Measurements from ENCODE around the gene LEP.

LEP gene

DNA sequence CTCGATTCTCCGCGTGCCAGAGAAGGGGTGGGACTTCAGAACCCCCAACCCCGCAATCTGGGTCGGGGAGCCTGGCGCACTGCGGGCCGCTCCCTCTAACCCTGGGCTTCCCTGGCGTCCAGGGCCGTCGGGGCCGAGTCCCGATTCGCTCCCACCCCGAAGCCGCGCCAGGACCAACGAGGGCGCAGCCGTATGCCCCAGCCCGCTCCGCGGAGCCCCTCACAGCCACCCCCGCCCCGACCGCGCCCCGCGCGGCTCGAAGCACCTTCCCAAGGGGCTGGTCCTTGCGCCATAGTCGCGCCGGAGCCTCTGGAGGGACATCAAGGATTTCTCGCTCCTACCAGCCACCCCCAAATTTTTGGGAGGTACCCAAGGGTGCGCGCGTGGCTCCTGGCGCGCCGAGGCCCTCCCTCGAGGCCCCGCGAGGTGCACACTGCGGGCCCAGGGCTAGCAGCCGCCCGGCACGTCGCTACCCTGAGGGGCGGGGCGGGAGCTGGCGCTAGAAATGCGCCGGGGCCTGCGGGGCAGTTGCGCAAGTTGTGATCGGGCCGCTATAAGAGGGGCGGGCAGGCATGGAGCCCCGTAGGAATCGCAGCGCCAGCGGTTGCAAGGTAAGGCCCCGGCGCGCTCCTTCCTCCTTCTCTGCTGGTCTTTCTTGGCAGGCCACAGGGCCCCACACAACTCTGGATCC, at the start of gene LEP:
Gene LEP (plus strand): TSS at position 583 of the 691 bp plus-strand sequence. CDS start 10,741 bp downstream, outside the sequence.
- DNase-seq (ENCODE audit: low read depth, low spot score), result no peak

DNA sequence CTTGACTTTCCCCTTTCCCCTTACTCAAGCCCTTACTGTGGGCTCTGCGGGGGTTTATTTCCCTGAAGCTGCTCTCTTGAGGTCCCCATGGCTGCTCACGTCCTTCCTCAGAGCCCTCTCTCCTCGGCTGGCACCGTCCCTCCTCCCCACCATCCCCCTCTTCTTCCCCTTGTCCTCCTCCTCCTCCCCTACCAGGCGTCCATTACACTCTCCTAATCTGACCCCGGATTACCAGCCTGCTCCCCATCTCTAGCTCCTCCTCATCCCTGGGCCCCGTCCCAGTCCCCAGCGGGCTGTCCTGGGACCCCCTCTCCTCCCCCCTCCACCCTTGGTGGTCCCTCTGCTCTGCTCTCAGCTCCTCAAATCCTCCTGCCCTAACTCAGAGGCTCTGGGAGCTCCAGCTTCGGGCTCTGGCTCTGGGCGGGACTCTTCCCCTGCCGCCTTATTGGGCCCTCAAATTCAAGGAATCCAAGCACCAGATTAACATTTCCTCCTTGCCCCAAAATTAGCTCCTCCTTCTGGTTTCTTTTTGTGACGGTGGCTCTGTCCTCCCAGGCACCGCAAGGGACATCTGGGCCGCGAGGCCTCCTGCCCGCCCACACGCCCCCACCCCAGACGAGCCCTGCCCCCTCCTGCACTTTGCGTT, 48.5 kb upstream of the LEP start:
- no peak for DNase-seq (ENCODE audit: low read depth, low spot score)

DNA sequence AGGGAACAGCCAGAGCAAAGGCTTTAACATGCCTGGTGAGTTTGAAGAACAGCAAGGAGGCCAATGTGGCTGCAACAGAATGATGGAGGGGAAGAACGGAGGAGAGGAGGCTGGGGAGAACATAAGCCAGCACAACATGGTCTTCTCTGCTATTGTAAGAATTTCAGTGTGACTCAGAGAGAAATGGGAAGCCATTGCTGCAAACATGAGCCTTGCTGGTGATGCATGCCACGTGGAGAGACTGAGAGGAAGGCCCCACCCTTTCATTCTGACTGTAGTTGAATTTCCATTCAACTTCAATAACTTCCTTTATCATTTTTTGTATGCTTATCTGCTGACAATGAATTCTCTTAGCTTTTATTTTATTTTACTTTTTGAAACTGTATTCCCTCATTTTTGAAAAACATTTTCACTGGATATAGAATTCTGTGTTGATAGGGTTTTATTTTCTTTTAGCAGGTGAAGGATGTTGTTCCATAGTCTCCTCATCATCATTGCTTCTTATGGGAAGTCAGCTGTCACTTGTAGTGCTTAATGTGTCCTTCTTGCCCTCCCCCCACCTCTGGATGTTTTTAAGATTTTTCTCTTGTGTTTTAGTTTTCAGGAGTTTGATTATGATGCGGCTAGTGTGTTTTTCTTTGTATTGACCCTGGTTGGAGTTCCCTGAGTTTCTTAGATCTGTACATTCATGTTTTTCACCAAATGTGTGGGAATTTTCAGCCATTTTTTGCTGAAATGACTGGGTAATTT, 46.4 kb upstream of the LEP start:
- DNase-seq (ENCODE audit: low read depth, low spot score), result no peak

DNA sequence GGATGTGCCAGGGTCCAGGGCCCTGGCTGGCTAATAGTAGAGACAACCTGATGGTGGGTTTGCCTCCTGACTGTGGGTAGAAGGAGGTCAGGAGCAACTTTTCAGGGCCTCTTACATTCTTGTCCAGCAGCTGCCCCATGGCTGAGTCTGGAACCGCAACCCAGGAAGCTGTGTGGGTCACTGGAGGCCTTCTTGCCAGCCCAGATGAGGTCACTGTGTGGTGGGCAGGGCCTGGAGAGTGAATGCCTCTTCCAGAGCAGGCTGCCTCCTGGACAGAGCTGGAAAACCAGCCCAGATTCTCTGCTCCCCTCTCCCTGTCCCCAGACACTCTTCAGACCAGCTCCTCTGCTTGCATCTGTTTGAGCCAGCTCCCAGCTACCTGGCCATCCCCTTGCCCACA, 43.5 kb upstream of the LEP start:
- no peak for DNase-seq (ENCODE audit: low read depth, low spot score)

DNA sequence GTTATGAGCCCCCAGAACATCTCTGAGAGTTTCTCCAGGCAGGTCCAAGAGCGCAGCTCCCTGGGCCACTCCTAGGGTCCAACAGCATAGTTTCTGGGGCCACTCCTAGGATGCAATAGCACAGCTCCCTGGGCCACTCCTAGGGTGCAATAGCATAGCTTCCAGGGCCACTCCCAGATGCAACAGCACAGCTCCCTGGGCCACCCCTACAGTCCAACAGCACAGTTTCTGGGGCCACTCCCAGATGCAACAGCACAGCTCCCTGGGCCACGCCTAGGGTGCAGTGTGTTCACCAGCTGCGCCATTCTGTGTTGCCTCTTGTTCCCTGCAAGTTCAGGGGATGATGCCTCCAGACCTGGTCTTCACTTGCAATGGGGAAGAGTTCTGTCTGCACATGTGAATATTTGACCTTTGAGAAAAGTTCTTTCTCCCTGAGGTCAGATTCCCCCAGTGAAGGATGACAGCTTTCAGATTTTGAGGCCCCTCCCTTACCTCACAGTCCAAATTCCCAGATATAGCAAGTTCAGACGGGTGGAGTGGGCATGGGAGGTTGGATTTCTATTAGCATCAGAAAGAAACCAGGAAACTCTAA, 43.0 kb upstream of the LEP start:
- no peak for DNase-seq (ENCODE audit: low read depth, low spot score)

DNA sequence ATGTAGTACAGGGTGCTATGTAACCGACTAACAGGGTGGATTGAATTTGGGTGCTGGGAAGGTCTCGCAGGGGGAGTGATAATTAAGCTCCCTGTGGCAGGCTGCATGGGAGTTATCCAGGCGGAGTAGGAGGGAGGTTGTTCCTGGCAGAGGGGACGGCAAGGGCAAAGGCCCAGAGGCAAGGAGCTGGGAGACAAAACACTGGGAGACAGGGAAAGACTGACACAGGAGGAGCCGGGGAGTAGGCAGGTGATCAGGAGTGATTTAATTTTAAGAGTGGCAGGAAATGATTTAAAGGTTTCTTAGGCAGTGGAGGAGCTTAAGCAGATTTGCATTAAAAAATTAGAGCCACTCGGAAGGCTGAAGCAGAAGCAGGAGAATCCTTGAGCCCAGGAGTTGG, 40.7 kb upstream of the LEP start:
- DNase-seq (ENCODE audit: low read depth, low spot score), result no peak

DNA sequence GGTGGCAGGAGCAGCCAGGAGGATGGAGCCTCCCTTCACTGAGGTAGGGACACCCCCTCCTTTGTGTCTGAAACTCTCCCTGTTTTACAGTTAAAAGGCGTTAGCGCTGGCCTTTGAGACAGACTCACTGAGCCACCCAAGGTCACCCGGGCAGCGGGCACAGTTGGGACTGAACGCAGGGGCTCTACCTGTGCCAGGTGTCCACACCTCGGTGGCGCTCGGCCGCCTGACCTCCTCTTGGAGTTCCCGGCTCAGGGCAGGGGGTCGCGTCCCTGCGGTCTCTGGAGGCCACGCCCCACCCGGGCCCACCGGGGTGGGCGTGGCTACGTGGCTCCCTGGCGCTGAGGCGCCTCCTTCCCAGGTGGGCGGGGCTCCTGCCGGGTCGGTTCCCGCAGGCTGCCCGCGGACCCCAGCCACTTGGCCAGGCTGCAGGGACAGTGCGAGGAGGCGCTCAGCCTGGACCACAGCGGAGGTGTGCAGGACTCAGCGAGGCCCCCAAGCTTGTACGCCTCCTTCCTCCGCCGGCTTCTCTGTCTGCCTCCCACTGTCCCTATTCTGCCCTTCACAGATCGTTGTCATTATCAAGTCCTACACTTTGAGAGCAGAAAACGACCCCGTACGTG, 39.9 kb upstream of the LEP start:
- no peak for DNase-seq (ENCODE audit: low read depth, low spot score)

DNA sequence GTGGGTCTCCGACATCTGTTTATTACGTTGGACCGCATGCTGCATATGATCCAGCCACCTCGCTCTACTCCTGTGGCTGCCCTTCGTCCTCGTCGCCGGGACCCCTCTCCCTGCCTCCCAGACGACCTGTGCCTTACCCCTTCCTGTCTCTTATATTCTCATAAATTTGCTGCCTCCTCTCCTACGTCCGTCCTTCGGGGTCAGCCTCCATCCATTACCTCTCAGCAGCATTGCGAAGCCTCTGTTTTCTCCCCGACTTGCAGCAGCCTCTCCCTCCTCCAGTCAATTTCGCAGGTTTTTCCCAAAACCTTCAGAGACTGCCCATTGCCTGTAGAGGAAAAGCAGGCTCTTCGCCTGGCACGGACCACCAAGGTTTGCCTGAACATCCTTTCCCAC, 39.4 kb upstream of the LEP start:
- no peak for DNase-seq (ENCODE audit: low read depth, low spot score)

DNA sequence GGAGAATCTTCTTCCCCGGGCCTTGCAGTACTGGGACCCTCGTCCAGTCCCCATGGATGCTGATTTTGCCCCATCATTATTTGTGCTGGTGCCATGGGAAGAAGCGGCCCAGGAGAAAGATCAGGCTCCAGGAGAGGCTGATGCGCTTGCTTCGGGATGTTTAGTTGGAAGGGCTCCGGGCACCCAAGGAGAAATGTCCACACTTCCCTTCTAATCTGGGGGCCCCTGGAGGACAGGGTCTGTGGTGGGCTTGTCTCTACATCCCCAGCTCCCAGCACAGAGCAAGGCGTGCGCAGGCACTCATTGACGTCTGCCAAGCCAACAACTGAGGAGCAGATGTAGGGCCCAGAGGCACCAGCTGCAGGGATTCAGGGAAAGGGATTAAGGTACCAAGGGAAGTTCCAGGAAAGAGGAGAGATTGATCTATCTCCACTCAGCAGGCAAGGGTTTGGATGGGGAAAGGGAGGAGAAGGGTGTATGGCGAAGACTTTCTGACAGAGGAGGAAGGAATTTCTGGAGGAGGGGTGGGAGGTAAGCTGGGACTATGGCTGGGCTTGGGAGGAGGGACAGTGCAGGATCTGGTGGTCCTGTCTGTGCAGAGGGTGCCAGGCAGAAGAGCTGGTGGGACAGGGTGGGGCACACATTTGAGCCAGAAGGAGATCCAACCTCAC, 38.7 kb upstream of the LEP start:
- DNase-seq (ENCODE audit: low read depth, low spot score), result no peak

DNA sequence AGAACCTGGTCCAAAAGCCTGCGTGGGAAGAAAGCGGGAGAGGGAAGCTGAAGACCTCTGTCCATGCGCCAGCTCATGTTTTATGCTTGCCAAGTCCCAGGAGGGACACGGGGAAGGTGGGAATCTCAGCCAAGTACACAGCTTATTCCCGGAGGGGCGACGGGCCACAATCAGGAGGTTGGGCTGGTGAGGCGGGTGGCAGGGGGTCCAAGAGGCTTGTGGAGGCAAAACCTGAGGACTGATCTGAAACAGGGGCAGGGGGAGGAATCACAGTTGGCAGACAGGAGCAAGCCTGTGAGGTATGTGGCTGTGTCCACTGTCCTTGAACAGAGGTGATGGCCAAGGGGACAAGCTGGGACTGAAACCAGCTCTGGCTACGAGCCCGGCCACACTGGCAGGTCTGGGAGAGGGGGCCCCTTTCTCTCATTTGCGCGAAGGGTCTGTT, 38.0 kb upstream of the LEP start:
- DNase-seq (ENCODE audit: low read depth, low spot score), result no peak

DNA sequence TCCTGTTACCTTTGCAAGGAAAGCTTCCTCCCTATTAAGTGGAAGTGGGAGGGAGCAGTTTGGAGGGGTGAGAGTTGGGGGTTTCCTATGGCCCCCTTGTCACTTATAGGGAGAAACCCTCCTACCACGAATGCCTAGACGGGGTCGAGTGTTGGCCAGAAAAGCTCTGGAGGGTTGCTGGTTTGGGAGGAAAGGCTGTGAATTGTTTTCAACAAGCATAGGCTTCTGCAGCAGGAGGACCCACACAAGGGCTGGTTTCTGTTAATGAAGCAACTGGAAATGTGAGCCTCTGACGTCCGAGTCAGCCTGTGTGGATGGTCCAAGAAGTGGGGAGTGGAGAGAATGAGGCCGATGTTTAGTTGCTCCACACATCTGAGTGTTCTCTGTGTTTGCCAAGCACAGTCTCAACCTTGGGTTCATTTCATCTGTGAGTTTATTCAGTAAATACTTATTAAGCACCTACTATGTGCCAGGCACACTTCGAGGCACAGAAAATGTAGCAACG, 37.3 kb upstream of the LEP start:
- DNase-seq (ENCODE audit: low read depth, low spot score), result no peak

DNA sequence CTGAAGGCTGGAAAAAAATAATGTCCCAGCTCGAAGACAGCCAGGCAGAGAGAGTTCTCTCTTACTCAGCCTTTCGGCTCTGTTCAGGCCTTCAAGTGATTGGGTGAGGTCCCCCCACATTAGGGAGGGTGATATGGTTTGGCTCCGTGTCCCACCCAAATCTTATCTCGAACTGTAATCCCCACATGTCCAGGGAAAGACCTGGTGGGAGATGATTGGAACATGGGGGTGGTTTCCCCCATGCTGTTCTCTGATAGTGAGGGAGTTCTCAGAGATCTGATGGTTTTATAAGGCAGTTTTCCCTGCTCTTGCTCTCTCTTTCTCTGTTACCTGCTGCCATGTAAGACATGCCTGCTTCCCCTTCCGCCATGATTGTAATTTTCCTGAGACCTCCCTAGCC, 36.6 kb upstream of the LEP start:
- DNase-seq (ENCODE audit: low read depth, low spot score), result no peak

DNA sequence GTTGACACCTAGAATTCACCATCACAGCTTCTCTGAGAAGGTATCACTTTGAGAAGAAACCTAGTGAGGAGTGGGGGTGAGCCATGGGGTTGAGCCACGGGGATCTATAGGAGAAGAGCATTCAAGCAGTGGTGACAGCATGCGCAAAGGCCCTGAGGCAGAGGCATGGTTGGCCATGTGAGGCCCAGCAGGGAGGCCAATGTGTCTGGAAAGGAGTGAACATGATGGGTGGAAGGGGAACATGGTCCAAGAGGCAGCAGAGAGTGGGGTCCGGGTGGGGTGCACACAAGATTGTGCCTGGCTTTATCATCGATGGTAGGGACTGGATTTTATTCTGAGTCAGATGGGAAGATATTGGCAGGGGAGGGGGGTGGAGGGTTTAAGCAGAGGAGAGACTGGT, 36.0 kb upstream of the LEP start:
- DNase-seq (ENCODE audit: low read depth, low spot score), result no peak

DNA sequence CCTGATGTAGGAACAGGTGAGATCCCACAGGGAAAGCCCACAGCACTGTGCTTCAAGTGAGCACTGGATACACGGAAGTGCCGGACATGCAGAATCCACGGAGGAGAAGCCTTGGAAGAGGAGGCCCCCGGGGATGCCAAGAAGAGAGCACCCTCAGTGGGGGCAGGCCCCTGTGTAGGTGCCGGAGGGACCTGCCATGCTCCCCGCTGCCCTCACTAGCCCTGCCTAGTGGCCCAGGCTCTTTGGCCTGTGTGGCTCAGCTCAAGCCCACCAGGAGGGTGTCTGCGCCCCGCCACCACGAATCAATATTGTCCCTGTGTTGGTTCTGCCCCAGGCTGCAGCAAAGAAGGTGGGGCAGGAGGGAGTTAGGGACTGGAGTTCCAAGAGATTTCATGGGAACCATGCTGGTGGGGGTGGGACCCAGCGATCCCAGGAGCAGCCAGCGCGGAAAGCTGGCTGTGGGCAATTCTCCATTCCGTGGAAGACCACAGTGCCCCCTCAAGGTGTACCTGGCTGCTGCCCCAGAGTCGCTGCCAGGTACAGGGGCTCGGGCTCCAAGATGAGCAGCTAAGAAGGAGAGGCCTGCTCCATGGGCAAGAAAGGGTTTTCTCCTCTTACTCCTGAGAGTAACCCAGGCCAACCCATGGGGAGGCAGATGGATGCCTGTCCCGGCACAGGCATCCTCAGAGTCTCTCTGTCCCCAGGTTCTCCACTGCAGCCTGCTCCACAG, 34.9 kb upstream of the LEP start:
- DNase-seq (ENCODE audit: low read depth, low spot score), result no peak

DNA sequence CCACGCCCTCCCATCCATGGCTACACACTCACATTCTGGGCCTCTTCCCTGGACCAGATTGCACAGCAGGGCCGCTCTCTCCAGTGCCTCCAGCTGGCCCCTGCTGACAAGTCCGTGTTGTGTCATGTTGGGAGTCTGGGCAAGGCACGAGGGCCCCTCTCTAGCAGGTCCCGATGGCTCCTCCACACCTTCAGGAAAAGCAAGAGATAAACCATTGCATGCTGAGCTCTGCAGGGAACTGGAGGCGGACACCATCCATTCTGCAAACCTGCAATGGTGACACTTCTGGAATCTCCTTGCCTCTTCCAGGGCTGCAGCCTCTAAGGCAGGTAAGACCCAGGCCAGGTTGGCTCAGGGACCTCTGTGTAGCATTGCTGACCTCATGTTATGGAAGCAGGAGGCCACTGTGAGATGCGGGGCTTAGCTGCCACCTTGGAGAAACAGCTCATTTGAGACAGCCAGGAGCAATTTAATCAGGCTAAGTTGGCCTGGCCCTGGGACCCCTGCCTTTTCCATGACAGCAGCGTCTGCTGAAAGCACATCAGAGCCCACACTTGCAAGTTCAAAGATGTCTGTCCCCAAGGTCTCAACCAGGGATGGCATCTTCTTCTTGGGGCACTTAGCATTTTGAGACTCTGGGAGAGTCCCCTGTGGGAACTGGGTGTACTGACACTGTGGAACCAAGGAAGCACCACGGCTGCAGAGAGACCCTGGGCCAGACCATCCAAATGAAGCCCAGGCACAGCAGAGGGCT, 34.2 kb upstream of the LEP start:
- no peak for DNase-seq (ENCODE audit: low read depth, low spot score)

DNA sequence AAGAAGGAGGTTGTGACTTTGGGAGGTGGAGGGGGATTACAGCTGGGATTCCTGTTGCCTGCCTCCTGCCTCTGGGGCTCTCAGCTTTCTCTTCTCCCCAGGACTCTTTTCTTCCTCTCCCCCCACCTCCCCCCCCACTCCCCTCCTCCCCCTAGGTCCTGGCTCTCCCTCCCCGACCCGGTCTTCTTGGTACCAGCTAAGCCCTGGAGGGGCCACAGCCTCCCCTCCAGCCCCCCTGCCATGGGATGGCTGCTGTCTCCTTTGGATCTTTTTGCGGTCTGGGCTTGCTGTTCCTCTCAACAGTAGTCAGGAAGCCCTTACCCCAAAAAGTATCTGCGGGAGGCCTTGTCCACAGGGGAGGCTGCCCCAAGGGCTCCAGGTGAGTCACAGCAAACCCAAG, 33.5 kb upstream of the LEP start:
- DNase-seq (ENCODE audit: low read depth, low spot score), result no peak

DNA sequence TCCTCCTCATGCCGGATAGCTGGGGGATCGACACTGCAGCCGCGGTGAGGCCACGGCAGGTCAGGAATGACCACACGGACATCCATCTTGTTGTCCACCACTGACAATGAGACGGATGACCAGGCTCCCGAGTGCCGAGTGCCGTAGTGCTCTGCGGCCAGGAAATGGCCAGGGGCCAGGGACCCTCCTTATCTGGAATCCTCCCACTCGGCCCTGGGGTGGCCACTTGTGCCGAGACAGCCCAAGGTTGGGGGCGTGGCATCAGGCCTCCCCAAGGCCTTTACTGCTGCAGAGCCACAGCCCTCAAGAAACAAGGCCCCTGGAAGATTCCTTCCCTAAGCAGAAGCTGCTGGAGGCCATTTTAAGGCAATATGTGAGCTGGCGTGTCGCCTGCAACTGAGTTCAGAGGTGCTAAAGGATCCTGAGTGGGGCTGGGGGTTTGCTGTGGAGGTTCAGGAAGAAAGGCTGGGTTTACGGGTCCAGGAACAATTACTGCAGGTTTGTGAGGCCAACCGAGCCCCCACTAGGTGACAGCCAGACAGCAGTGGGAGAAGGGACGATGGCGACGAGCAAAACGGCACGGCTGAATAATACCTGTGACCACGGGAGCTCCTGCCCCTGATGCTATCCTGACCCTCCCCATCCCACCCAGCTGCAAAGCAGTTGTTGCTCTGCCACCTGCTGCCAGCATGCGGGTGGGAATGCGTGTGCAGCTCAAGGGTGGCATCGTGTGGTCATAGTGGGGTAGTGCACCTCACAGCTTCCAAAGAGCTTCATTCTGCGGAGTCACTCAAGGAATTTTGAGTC, 31.6 kb upstream of the LEP start:
- DNase-seq (ENCODE audit: low read depth, low spot score), result peak; percentile 47

DNA sequence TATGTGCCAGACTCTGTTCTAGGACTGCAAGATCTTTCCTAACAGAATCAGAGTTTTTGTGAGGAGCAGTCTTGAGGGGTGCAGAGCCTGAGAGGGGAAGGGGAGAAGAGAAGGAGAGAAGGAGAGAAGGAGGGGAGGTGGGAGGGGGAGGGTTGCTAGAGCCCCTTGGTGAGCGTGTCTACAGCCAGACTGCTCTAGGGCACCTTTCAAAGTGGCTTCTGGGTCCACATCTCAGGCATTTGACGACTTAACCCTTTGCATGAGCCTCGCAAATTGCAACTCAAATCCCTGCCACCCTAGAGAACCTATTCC, 31.1 kb upstream of the LEP start:
- DNase-seq (ENCODE audit: low read depth, low spot score), result no peak

Measured in activated CD4-positive, CD25-positive, alpha-beta regulatory T cell treated with anti-CD3 and anti-CD28 coated beads, Interleukin-2, amount 50 U/mL, for 16 hours (primary cell).